Fibroblast of upper back skin (primary cell): ENCODE results near the gene WLS.
"Not testable (repeated sequence)": the region's sequence is repeated elsewhere in the genome, so short reads cannot be mapped to it uniquely, and the experiment has no call there.

Experiments
- DNase-seq: peaks from one replicate; pipeline ENCODE4 v3.0.0-alpha.2; 2013

Gene WLS

GRCh38 chr1:68197891-68198290 lies 34.4 kb downstream of the WLS start:
- DNase-seq: no peak

GRCh38 chr1:68197461-68197860 lies 34.9 kb downstream of the WLS start:
- no peak for DNase-seq

DNA sequence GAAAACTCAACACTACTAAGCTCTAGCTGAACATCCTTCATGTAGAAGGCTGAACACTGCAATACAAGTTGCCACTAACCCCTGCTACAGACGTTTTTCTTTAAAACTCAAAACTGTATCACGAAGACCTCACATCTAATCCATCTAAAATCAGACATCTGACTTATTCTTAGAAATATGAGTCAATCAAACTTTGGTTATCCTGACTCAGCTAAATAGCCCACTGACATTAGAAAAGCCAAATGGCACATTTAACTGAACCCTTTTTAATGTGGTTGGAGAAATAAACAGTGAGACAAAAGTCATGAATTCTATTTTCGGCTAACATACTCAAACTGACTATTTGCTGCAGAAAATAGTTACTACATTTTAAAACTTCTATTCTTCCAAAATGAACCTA lies 35.6 kb downstream of the WLS start:
- no peak for DNase-seq

DNA sequence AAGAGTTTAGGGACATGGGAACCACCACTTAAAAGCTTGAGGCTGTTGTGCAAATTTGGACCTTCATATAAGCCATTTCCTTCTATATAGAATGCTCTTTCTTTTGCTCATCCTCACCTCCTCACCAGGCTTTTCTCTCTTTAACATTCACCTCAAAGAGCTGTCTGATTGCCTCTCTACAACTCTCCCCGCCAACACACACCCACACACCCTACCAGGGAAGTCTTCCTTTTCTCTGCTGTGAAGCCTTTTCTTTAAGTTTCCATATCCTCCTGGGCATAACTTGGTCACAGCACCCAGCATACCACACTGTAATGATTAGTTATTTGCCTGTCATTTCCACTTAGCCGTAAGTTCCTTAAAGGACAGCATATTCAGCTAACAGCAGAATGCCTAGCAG lies 40.6 kb downstream of the WLS start:
- no peak for DNase-seq

- no peak for DNase-seq
Observed at GRCh38 chr1:68188644-68189340, 43.5 kb downstream of the WLS start.

- no peak for DNase-seq
Observed at GRCh38 chr1:68188060-68188538, 44.2 kb downstream of the WLS start.

DNA sequence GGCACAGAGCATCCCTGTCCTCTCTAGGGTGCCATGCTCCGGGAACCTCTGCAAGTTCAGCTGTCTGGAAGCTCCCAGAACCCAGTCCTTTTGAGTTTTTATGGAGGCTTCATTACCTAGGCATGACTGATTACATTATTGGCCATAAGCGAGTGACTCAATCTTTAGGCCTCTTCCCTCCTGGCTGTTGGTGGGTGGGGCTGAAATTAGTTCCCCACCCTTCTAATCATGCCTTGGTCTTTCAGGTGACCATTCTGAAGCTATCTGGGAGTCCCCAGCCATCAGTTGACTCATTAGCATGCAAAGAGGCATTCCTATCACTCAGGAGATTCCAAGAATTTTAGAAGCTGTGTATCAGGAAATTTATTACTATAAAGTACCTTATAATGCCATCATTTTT lies 46.6 kb downstream of the WLS start:
- no peak for DNase-seq

- no peak for DNase-seq
Observed at GRCh38 chr1:68183895-68184294, 48.4 kb downstream of the WLS start.

DNA sequence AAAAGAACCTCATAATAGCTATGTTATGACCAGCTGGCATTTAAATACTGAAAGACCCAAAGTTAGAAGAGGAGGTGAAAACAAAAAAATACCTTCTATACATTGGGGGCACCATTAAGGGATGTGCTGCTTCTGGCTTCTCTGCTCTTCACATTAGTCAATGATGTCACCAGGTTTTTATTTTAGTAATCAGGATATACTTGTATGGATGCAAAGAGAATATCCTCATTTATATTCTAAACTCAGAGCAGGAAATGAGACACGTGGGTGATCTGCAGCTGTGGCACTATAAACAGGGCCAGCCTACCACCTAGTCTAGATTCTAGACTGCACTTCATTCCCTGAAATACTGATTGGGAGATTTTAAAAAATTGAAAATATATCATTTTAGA lies 51.2 kb downstream of the WLS start:
- no peak for DNase-seq

- DNase-seq: no peak
Observed at GRCh38 chr1:68180441-68181164, 51.7 kb downstream of the WLS start.

- DNase-seq: peak; percentile 41
Observed at GRCh38 chr1:68178821-68179490, 53.4 kb downstream of the WLS start.

DNA sequence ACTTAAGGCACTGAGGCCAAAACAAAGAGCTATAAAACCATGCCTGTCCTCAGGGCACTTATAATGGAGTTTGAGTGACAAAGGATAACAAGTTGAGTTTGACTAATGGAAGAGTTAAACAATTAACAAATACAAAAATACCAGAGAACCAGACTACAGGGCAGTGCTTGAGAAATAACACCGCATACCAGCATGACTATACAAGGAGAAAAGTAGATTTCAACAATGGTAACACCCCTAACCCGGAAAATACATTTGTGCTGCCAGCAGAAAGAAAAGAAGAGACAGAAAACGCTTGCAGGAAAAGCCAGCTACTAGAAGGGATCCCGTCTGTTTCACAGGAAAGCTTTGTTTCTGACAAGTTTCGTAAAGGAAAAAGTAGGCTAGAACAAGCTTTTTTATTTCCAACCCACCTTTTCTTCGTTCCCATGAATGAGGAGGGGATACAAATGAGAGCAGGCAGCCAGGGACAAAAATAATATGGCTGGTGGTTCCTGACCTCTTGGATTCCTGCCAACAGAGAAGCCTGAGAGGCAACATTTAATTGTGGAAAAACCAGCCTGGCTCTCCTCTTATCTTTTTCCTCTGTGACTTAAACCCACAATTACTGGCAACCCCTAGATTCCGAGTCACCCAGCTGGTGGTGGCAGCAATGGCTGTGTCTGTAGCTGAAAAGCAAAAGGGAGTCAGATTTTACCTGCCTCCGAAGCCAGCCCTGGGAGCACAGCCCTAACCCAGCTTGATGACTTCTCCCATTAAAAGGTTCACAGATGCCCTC lies 56.5 kb downstream of the WLS start:
- no peak for DNase-seq

DNA sequence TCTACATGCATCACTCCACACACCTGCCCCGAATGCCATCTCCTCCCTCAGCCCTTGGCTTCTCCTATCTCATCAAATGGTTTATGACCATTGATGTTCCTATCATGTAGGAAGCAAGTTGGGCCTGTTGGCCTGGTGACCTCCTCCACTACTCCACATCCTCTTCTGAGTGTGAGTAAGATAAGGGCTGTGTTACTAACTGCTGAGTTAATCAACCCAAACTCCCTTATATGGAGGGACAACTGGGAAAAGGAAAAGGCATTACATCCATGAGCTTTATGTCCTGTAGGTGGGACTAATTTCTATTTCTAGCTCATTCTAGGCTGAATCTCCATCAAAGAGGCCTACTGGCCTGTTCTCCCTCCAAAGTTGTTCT lies 57.6 kb downstream of the WLS start:
- DNase-seq: peak; percentile 46

DNA sequence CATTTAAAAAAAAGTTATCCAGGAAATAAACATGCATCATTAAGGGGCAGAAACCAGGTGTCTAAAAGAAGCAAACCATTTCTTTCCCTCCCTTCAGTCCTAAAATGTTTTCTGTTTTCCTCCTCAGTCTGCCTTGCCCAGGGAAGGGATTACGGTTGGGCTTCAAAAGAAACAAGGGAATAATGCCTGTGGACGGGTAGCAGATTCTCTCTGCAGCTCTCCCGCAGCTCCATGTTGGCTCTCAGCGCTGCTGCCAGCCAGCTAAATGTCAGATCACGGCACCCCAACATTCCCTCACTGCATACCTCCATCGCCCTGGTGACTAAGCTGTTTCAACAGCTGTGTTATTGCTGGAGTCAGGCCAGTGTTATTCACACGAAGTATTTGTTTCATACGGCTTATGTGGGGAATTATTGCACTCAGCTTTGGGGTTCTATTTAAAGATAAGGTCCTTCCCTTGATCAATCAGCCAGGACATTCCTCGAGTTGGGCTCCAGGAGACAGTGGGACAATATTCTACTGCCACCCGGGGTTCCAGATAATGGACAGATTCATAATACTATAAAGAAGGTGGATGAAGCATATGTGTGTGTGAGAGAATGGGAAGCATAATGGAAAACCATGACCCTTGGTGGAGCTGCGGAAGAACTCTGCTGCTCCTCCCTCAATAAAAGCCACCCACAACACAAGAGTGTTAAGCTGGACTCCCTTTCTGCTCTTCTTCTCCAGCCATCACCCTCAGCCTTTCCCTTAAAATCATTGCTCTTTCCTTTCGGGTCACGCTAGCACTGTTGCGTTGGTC lies 58.2 kb downstream of the WLS start:
- DNase-seq: peak; percentile 96

GRCh38 chr1:68173283-68173935 lies 58.9 kb downstream of the WLS start:
- peak; percentile 24 for DNase-seq

GRCh38 chr1:68171795-68172194 lies 60.5 kb downstream of the WLS start:
- DNase-seq: not testable (repeated sequence)

- DNase-seq: no peak
Observed at GRCh38 chr1:68168545-68169171, 63.7 kb downstream of the WLS start.

DNA sequence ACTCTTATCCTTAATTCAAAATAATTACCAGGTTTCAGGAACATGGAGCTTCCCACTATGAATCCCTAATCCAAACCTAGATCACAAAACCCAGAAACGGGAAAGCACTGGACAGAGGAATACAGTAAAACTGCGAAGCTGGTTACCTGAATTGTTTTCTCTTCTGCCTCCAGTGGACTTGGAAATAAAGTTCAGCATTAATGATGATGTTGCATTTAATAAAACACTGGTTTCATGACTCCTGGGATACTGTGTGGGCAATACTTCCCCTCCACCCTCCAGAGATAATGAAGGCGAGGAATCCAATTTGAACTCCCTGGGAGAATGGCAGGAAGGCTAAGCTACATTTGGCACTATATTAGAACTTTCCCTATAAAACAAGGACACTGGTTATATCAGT lies 65.1 kb downstream of the WLS start:
- DNase-seq: no peak

DNA sequence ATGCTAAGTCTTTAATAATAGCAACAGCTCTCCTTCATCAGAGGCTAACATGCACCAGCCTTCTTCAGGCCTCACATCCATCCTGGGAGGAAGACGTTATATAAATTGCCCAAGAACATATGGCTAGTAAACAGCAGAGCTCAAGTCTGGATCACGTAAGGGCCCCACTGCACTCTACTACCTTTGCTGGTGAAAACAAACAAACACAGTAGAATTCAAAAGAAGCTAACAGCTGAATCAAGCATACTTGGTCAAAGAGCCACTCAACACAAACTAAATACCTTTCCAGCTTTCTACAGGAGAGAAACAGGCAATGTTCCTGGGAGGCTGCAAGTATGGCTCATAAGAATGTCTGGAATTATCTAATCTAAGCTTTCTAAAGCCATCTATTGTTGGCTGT lies 66.0 kb downstream of the WLS start:
- no peak for DNase-seq

- DNase-seq: no peak
Observed at GRCh38 chr1:68165665-68166064, 66.7 kb downstream of the WLS start.

- no peak for DNase-seq
Observed at GRCh38 chr1:68164918-68165317, 67.4 kb downstream of the WLS start.
